HepG2 (cell line): ENCODE measurements around the gene NUTF2. TPM values are rescaled to one million over a fixed set of nuclear protein-coding genes. Genes with fewer than 3 reads are reported as not detected.

Experiments
- ELF4 ChIP-seq: sonication (generic); formaldehyde crosslinking; IDR thresholded peaks from 2 replicates; pipeline ENCODE4 v1.5.0; 2020; ENCODE audit warnings: missing genetic modification reagents, mild to moderate bottlenecking, moderate library complexity, borderline replicate concordance
- ERF ChIP-seq: IDR thresholded peaks from 2 replicates; pipeline ENCODE4 v1.6.1; 2018; ENCODE audit warnings: missing biosample characterization, missing genetic modification reagents
- FOXM1 ChIP-seq: sonication (generic); formaldehyde crosslinking; IDR thresholded peaks from 2 replicates; pipeline ENCODE4 v1.5.0; 2020; ENCODE audit warnings: missing genetic modification reagents
- HNF4G ChIP-seq, 2 experiments: sonication (generic) in 1 of 2; formaldehyde crosslinking in 1 of 2; IDR thresholded peaks; 2 replicates each; pipeline versions ENCODE4 v1.4.0 to v1.6.1; 2011 to 2020; ENCODE audit warnings: borderline replicate concordance in 2 of 2, low read depth in 2 of 2, mild to moderate bottlenecking in 2 of 2, low read length in 1 of 2, missing genetic modification reagents in 1 of 2, moderate library complexity in 1 of 2
- KAT7 ChIP-seq: IDR thresholded peaks from 2 replicates; pipeline ENCODE4 v1.6.1; 2018; ENCODE audit warnings: borderline replicate concordance, missing compliant biosample characterization
- MXD1 ChIP-seq: sonication (generic); formaldehyde crosslinking; IDR thresholded peaks from 2 replicates; pipeline ENCODE4 v1.4.0; 2020; ENCODE audit warnings: mild to moderate bottlenecking, missing genetic modification reagents
- NFIB ChIP-seq: sonication (generic); formaldehyde crosslinking; IDR thresholded peaks from 2 replicates; pipeline ENCODE4 v1.9.0; 2021; ENCODE audit warnings: missing genetic modification reagents, mild to moderate bottlenecking, borderline replicate concordance
- PAWR ChIP-seq: sonication (generic); formaldehyde crosslinking; IDR thresholded peaks from 2 replicates; pipeline ENCODE4 v1.4.0; 2020; ENCODE audit warnings: missing genetic modification reagents, mild to moderate bottlenecking, borderline replicate concordance
- TAF15 ChIP-seq: fragments of 200-400 bp; formaldehyde crosslinking; IDR thresholded peaks from one replicate; pipeline ENCODE4 v1.6.1; 2018; ENCODE audit warnings: mild to moderate bottlenecking, low read depth, low read length; ENCODE audit not compliant: poor library complexity, severe bottlenecking
- TCF12 ChIP-seq, 2 experiments: fragments of 450-650 bp in 1 of 2; sonication (generic) in 1 of 2; formaldehyde crosslinking in 1 of 2; IDR thresholded peaks; 2 replicates each; pipeline versions ENCODE4 v1.6.1 to v1.8.0; 2017 to 2022; ENCODE audit warnings: antibody characterized with exemption in 1 of 2, mild to moderate bottlenecking in 1 of 2, missing genetic modification reagents in 1 of 2, moderate library complexity in 1 of 2
- U2AF2 ChIP-seq: fragments of 200-400 bp; formaldehyde crosslinking; IDR thresholded peaks from 2 replicates; pipeline ENCODE4 v1.6.1; 2017; ENCODE audit warnings: low read depth, mild to moderate bottlenecking, low read length
- ZBTB8A ChIP-seq: sonication (generic); formaldehyde crosslinking; IDR thresholded peaks from 2 replicates; pipeline ENCODE4 v1.4.0; 2020; ENCODE audit warnings: mild to moderate bottlenecking, low read depth, missing genetic modification reagents, borderline replicate concordance
- ZIK1 ChIP-seq: sonication (generic); formaldehyde crosslinking; IDR thresholded peaks from 2 replicates; pipeline ENCODE4 v1.5.0; 2020; ENCODE audit warnings: mild to moderate bottlenecking, low read depth, missing genetic modification reagents, borderline replicate concordance
- ZNF207 ChIP-seq: fragments of 450-650 bp; IDR thresholded peaks from 2 replicates; pipeline ENCODE4 v1.6.1; 2016; ENCODE audit warnings: antibody characterized with exemption, borderline replicate concordance
- ZNF224 ChIP-seq: sonication (generic); formaldehyde crosslinking; IDR thresholded peaks from 2 replicates; pipeline ENCODE4 v1.5.0; 2020; ENCODE audit warnings: mild to moderate bottlenecking, missing genetic modification reagents
- ZNF343 ChIP-seq: sonication (generic); formaldehyde crosslinking; IDR thresholded peaks from 2 replicates; pipeline ENCODE4 v1.4.0; 2020; ENCODE audit warnings: mild to moderate bottlenecking, missing genetic modification reagents
- ZNF510 ChIP-seq: sonication (generic); formaldehyde crosslinking; IDR thresholded peaks from 2 replicates; pipeline ENCODE4 v1.4.0; 2020; ENCODE audit warnings: low read depth, mild to moderate bottlenecking, missing genetic modification reagents
- ZNF770 ChIP-seq: sonication (generic); formaldehyde crosslinking; IDR thresholded peaks from 2 replicates; pipeline ENCODE4 v1.5.0; 2020; ENCODE audit warnings: mild to moderate bottlenecking, missing genetic modification reagents
- ZNF883 ChIP-seq: sonication (generic); formaldehyde crosslinking; IDR thresholded peaks from 2 replicates; pipeline ENCODE4 v1.5.1; 2020; ENCODE audit warnings: mild to moderate bottlenecking, missing genetic modification reagents; ENCODE audit errors: not compliant biosample characterization
- polyA plus RNA-seq, 8 experiments: library from polyadenylated mRNA; depleted of rRNA in 3 of 8; stranded (reverse) in 7 of 8; unstranded in 1 of 8; fragments of >200 nt; fragmentation: Illumina TruSeq in 4 of 8; extraction: Trizol in 4 of 8; gene quantifications; 2 replicates each; pipeline versions ENCODE4 v1.2.1 to v1.2.3, GENCODE V29; 2011 to 2016; ENCODE audit warnings: low read depth in 4 of 8, missing spikeins in 1 of 8, mixed read lengths in 1 of 8; ENCODE audit not compliant: insufficient read depth in 1 of 8
- total RNA-seq, 5 experiments: library from RNA; depleted of rRNA; stranded (reverse); fragments of >200 nt; fragmentation: Illumina TruSeq; extraction: Trizol; gene quantifications; 2 replicates each; pipeline ENCODE4 v1.2.3, GENCODE V29; 2016; ENCODE audit warnings: low read depth in 1 of 5
- TF ChIP-seq, protein P1 (sequence below): sonication (generic); formaldehyde crosslinking; IDR thresholded peaks from 2 replicates; pipeline ENCODE4 v1.4.0; 2020; ENCODE audit warnings: missing genetic modification reagents
- TF ChIP-seq, protein P2 (sequence below): sonication (generic); formaldehyde crosslinking; IDR thresholded peaks from 2 replicates; pipeline ENCODE4 v1.5.0; 2020; ENCODE audit warnings: mild to moderate bottlenecking, missing genetic modification reagents

The NUTF2 gene
- total and polyA plus RNA-seq, 2 of the 13 experiments (the other 11 are each of a cell fraction or from before 2014, with no cell fraction given), result 168 to 214 TPM

DNA sequence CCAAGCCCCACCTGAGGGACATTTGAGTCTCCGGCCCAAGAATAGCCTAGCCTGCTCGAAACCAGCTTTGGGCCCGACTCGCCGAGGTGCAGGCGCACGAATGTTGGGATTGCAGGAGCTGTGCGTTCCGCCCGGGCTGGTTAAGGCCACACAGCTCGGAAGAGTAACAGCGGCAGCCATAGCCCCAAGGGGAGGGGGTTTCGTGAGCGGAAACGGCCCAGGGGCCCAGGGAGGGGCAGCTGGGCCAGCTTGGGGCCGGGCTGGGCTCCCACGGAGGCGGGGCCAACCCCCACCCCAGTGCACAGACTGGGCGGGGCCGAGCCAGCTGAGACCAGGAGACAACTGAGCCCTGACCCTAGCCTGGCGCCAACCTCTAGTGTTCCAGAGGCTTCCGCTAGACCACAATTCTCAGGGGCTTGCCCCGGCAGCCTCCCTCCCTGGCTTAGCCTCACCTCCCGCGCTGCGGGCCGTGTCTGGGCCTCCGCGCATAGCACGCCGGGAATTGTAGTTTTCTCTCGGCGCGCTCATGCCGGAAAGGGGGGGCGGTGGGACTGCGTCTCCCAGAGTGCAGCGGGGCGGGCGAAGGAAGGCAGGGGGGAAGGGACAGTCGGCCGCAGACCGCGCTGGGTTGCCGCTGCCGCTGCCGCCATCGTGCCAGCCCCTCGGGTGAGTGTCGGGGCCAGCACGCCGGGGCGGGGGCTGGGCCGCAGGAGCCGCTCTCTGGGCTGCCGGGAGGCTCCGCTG lies at the start of gene NUTF2 (continued):
- TF ChIP-seq, protein P1, sequence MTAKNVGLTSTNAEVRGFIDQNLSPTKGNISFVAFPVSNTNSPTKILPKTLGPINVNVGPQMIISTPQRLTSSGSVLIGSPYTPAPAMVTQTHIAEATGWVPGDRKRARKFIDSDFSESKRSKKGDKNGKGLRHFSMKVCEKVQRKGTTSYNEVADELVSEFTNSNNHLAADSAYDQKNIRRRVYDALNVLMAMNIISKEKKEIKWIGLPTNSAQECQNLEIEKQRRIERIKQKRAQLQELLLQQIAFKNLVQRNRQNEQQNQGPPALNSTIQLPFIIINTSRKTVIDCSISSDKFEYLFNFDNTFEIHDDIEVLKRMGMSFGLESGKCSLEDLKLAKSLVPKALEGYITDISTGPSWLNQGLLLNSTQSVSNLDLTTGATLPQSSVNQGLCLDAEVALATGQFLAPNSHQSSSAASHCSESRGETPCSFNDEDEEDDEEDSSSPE (CRISPR knock-in tag), result peak; percentile 97
- TF ChIP-seq ZNF207 (no peak), KAT7 (CRISPR knock-in tag) (peak; percentile 86; the same call in 1 of the 2 replicates), ZNF224 (CRISPR knock-in tag) (no peak), U2AF2 (0 out of 2 replicates have a peak, but pooled peaks have one; percentile 36), MXD1 (CRISPR knock-in tag) (peak; percentile 89; the same call in 1 of the 2 replicates), ZNF510 (CRISPR knock-in tag) (peak; percentile 44; the same call in 1 of the 2 replicates), TAF15 (peak; percentile 37), NFIB (CRISPR knock-in tag) (no peak), ZNF343 (CRISPR knock-in tag) (peak; percentile 81; the same call in 1 of the 2 replicates), ERF (peak; percentile 72; the same call in 1 of the 2 replicates), TCF12 (IDR thresholded peaks at IDR 0.05) (no peak), TCF12 (CRISPR knock-in tag; IDR thresholded peaks at IDR 0.05) (no peak), HNF4G (IDR thresholded peaks at IDR 0.05; ENCODE audit: borderline replicate concordance, low read depth, low read length) (no peak; the same call in 1 of the 2 replicates), HNF4G (CRISPR knock-in tag; IDR thresholded peaks at IDR 0.05; ENCODE audit: borderline replicate concordance, low read depth) (peak; percentile 55; the same call in 1 of the 2 replicates), PAWR (CRISPR knock-in tag) (0 out of 2 replicates have a peak, but pooled peaks have one; percentile 41), ZIK1 (peak; percentile 11; the same call in 1 of the 2 replicates), FOXM1 (CRISPR knock-in tag) (peak; percentile 23; the same call in 1 of the 2 replicates), ZNF883 (CRISPR knock-in tag) (peak; percentile 85), ELF4 (peak; percentile 70; the same call in 1 of the 2 replicates), ZBTB8A (0 out of 2 replicates have a peak, but pooled peaks have one; percentile 41), ZNF770 (CRISPR knock-in tag) (peak; percentile 100)
- TF ChIP-seq, protein P2, sequence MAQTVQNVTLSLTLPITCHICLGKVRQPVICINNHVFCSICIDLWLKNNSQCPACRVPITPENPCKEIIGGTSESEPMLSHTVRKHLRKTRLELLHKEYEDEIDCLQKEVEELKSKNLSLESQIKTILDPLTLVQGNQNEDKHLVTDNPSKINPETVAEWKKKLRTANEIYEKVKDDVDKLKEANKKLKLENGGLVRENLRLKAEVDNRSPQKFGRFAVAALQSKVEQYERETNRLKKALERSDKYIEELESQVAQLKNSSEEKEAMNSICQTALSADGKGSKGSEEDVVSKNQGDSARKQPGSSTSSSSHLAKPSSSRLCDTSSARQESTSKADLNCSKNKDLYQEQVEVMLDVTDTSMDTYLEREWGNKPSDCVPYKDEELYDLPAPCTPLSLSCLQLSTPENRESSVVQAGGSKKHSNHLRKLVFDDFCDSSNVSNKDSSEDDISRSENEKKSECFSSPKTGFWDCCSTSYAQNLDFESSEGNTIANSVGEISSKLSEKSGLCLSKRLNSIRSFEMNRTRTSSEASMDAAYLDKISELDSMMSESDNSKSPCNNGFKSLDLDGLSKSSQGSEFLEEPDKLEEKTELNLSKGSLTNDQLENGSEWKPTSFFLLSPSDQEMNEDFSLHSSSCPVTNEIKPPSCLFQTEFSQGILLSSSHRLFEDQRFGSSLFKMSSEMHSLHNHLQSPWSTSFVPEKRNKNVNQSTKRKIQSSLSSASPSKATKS (CRISPR knock-in tag), result peak; percentile 83; the same call in 1 of the 2 replicates
